AG04450 (cell line): ENCODE measurements around the gene RNF123. TPM values are rescaled to one million over a fixed set of nuclear protein-coding genes. Genes with fewer than 3 reads are reported as not detected.

ENCODE experiments used
- CTCF ChIA-PET: fragments of 300-600, 350-600 bp; formaldehyde crosslinking; extraction: SDS; loops from one replicate; lab custom pipeline; 2022; ENCODE audit warnings: antibody characterized with exemption, inconsistent platforms; lab: Charles Lee
- POLR2A ChIA-PET: fragments of 350-600 bp; formaldehyde crosslinking; extraction: SDS; loops from one replicate; lab custom pipeline; 2021; ENCODE audit warnings: antibody characterized with exemption, inconsistent platforms; lab: Yijun Ruan, JAX
- DNase-seq: peaks from one replicate; pipeline ENCODE4 v3.0.0-alpha.2; 2011; ENCODE audit warnings: low read depth, low spot score
- H3K27ac ChIP-seq: one replicate; pipeline ENCODE4 v1.5.1; 2012; ENCODE audit warnings: low read depth, low read length, control low read depth
- H3K27me3 ChIP-seq: one replicate; pipeline ENCODE4 v1.6.0; 2012; ENCODE audit warnings: low read length; ENCODE audit not compliant: control insufficient read depth, insufficient read depth
- H3K4me3 ChIP-seq: 2 replicates; pipeline ENCODE4 v1.5.1; 2011; ENCODE audit warnings: mild to moderate bottlenecking, low read depth, low read length, control low read depth
- H3K9me3 ChIP-seq: 2 replicates; pipeline ENCODE4 v1.5.1; 2012; ENCODE audit warnings: low read length; ENCODE audit not compliant: control insufficient read depth, insufficient read depth
- CTCF ChIP-seq: IDR thresholded peaks from 2 replicates; pipeline ENCODE4 v1.5.1; 2011; ENCODE audit warnings: low read depth, low read length, control low read depth, inconsistent platforms
- polyA plus RNA-seq: library from polyadenylated mRNA; depleted of rRNA; stranded (reverse); fragments of >200 nt; gene quantifications from 2 replicates; pipeline ENCODE4 v1.2.3, GENCODE V29; 2011

RNF123 gene
- polyA plus RNA-seq, 1 experiment: 22.9 TPM

GRCh38 chr3:49650177-49650576 is 39.2 kb upstream of the RNF123 start:
- H3K27ac ChIP-seq: no peak overlapping the region
- peaks cover 18% of the 10 kb centered on the region for H3K27me3 ChIP-seq
- DNase-seq: no peak
- POLR2A ChIA-PET: no interaction called here
- no peak overlapping the region for H3K4me3 ChIP-seq
- TF ChIP-seq CTCF: no peak
- H3K9me3 ChIP-seq: no peaks in the 10 kb centered on the region
- CTCF ChIA-PET: no interaction called here

GRCh38 chr3:49650637-49651036 is 38.7 kb upstream of the RNF123 start:
- DNase-seq: no peak
- H3K9me3 ChIP-seq: no peaks in the 10 kb centered on the region
- peaks cover 15% of the 10 kb centered on the region for H3K27me3 ChIP-seq
- TF ChIP-seq CTCF: no peak
- ChIA-PET POLR2A (no interaction called here), CTCF (no interaction called here)
- no peak overlapping the region for H3K4me3 ChIP-seq
- H3K27ac ChIP-seq: no peak overlapping the region

DNA sequence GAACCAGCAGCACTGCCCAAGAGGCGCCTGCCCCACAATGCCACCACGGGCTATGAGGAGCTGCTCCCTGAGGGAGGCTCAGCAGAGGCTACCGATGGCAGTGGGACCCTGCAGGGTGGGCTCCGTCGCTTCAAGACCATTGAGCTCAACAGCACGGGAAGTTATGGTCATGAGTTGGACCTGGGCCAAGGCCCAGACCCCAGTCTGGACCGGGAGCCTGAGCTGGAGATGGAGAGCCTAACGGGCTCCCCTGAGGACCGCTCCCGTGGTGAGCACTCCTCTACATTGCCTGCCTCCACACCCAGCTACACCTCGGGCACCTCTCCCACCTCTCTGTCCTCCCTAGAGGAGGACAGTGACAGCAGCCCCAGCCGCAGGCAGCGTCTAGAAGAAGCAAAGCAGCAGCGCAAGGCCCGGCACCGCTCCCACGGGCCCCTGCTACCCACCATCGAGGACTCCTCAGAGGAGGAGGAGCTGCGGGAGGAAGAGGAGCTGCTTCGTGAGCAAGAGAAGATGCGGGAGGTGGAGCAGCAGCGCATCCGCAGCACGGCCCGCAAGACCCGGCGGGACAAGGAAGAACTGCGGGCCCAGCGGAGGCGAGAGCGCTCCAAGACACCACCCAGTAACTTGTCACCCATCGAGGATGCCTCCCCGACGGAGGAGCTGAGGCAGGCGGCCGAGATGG is 37.0 kb upstream of the RNF123 start:
- Histone ChIP-seq H3K27ac (no peak overlapping the region), H3K9me3 (no peaks in the 10 kb centered on the region), H3K4me3 (no peak overlapping the region), H3K27me3 (peaks cover 15% of the 10 kb centered on the region)
- ChIA-PET CTCF (interaction anchor here (1.4 kb wide), 1 partner anchor 19 kb away, joined by 4 read pairs; no protein-coding TSS in a partner anchor), POLR2A (no interaction called here)
- DNase-seq: no peak
- no peak for TF ChIP-seq CTCF

DNA sequence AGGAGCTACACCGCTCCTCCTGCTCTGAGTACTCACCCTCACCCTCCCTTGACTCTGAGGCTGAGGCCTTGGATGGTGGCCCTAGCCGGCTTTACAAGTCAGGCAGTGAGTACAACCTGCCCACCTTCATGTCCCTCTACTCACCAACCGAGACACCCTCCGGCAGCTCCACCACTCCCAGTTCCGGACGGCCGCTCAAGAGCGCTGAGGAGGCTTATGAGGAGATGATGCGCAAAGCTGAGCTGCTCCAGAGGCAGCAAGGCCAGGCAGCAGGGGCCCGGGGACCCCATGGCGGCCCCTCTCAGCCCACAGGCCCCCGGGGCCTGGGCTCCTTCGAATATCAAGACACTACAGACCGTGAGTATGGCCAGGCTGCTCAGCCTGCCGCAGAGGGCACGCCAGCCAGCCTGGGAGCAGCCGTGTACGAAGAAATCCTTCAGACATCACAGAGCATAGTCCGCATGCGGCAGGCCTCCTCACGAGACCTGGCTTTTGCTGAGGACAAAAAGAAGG is 36.4 kb upstream of the RNF123 start:
- Histone ChIP-seq H3K27ac (no peak overlapping the region), H3K9me3 (no peaks in the 10 kb centered on the region), H3K27me3 (peaks cover 17% of the 10 kb centered on the region), H3K4me3 (no peak overlapping the region)
- ChIA-PET CTCF (interaction anchor here (1.4 kb wide), 1 partner anchor 18 kb away, joined by 4 read pairs; no protein-coding TSS in a partner anchor), POLR2A (no interaction called here)
- TF ChIP-seq CTCF: no peak
- DNase-seq: no peak

DNA sequence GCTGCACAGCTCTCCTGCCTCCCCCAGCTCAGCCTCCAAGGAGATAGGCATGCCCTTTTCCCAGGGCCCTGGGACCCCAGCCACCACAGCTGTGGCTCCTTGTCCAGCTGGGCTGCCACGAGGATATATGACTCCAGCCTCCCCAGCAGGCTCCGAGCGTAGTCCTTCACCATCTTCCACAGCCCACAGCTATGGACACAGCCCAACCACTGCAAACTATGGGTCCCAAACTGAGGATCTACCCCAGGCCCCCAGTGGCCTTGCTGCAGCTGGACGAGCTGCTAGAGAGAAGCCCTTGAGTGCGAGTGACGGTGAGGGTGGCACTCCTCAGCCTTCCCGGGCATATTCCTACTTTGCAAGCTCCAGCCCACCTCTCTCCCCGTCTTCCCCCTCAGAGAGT is 35.7 kb upstream of the RNF123 start:
- POLR2A ChIA-PET: no interaction called here
- Histone ChIP-seq H3K4me3 (no peak overlapping the region), H3K27me3 (peaks cover 20% of the 10 kb centered on the region), H3K9me3 (no peaks in the 10 kb centered on the region), H3K27ac (no peak overlapping the region)
- DNase-seq: no peak
- CTCF ChIA-PET: no interaction called here
- TF ChIP-seq CTCF: no peak
